Keratinocyte (primary cell): Measurements from ENCODE around the gene SMC5. TPM values are rescaled to one million over a fixed set of nuclear protein-coding genes. Genes with fewer than 3 reads are reported as not detected.
A peak's percentile ranks its signal among the peaks of the same experiment; 100 is the strongest.

Source experiments
- DNase-seq: peaks from one replicate; pipeline ENCODE4 v3.0.0-alpha.2; 2011; ENCODE audit warnings: low read depth, missing footprints, low spot score
- FAIRE-seq: peaks from 2 replicates; lab custom pipeline; 2011; peaks lifted over from hg19 to GRCh38; lab: Jason Lieb, UNC
- H2AFZ ChIP-seq: 2 replicates; pipeline ENCODE4 v1.6.0; 2012; ENCODE audit warnings: low read length, control low read depth, inconsistent platforms; ENCODE audit not compliant: control insufficient read depth
- H3K27ac ChIP-seq: 2 replicates; pipeline ENCODE4 v1.5.1; 2011; ENCODE audit warnings: low read length; ENCODE audit not compliant: control insufficient read depth, insufficient read depth
- H3K27me3 ChIP-seq: 3 replicates; pipeline ENCODE4 v1.6.0; 2011; ENCODE audit warnings: low read length; ENCODE audit not compliant: control insufficient read depth, insufficient read depth; ENCODE audit errors: extremely low read depth
- H3K36me3 ChIP-seq, 2 experiments: 2 replicates in 1 of 2; 3 replicates in 1 of 2; pipeline ENCODE4 v1.5.1; 2011; ENCODE audit warnings: low read length in 2 of 2, mild to moderate bottlenecking in 1 of 2; ENCODE audit not compliant: control insufficient read depth in 2 of 2, insufficient read depth in 2 of 2; ENCODE audit errors: extremely low read depth in 1 of 2
- H3K4me1 ChIP-seq: 3 replicates; pipeline ENCODE4 v1.5.1; 2011; ENCODE audit warnings: low read length; ENCODE audit not compliant: control insufficient read depth, insufficient read depth; ENCODE audit errors: extremely low read depth
- H3K4me2 ChIP-seq: 3 replicates; pipeline ENCODE4 v1.6.0; 2011; ENCODE audit warnings: low read depth, low read length; ENCODE audit not compliant: control insufficient read depth, insufficient read depth; ENCODE audit errors: extremely low read depth
- H3K4me3 ChIP-seq, 3 experiments: fragments of 200-600 bp in 1 of 3; sonication (generic) in 1 of 3; 2 replicates in 2 of 3; 3 replicates in 1 of 3; pipeline ENCODE4 v1.5.1; 2011 to 2016; ENCODE audit warnings: low read length in 3 of 3, mild to moderate bottlenecking in 3 of 3, control low read depth in 2 of 3, inconsistent platforms in 1 of 3, low read depth in 1 of 3, mixed read lengths in 1 of 3, mixed run types in 1 of 3, moderate library complexity in 1 of 3; ENCODE audit not compliant: control insufficient read depth in 2 of 3, insufficient read depth in 2 of 3; ENCODE audit errors: extremely low read depth in 1 of 3
- H3K79me2 ChIP-seq: 2 replicates; pipeline ENCODE4 v1.6.0; 2012; ENCODE audit warnings: low read length; ENCODE audit not compliant: control insufficient read depth, insufficient read depth
- H3K9ac ChIP-seq: 3 replicates; pipeline ENCODE4 v1.6.0; 2011; ENCODE audit warnings: low read length; ENCODE audit not compliant: control insufficient read depth, insufficient read depth; ENCODE audit errors: extremely low read depth
- H3K9me1 ChIP-seq: 3 replicates; pipeline ENCODE4 v1.6.0; 2011; ENCODE audit warnings: low read length; ENCODE audit not compliant: control insufficient read depth, insufficient read depth; ENCODE audit errors: extremely low read depth
- H3K9me3 ChIP-seq: 2 replicates; pipeline ENCODE4 v1.5.1; 2012; ENCODE audit warnings: low read depth, low read length; ENCODE audit not compliant: control insufficient read depth
- H4K20me1 ChIP-seq: 3 replicates; pipeline ENCODE4 v1.6.0; 2011; ENCODE audit warnings: low read length; ENCODE audit not compliant: control insufficient read depth, insufficient read depth; ENCODE audit errors: extremely low read depth
- CTCF ChIP-seq, 3 experiments: IDR thresholded peaks in 1 of 3; conservative IDR thresholded peaks in 1 of 3; optimal IDR thresholded peaks in 1 of 3; 2 replicates in 2 of 3; 3 replicates in 1 of 3; pipeline versions ENCODE3 to v1.5.1; 2011; ENCODE audit warnings: low read length in 3 of 3, mild to moderate bottlenecking in 3 of 3, moderate library complexity in 2 of 3, control low read depth in 1 of 3, inconsistent platforms in 1 of 3; ENCODE audit not compliant: insufficient read depth in 2 of 3; ENCODE audit errors: extremely low read depth in 1 of 3
- EZH2 ChIP-seq: IDR thresholded peaks from one replicate; pipeline ENCODE4 v1.6.1; 2012; ENCODE audit warnings: inconsistent platforms, mild to moderate bottlenecking, low read length, moderate library complexity
- dilution Hi-C: fragments of 300-500 bp; cut with MboI; formaldehyde crosslinking; loops from one replicate; pipeline ENCODE4 v1.7.0; 2020; ENCODE audit warnings: low sequenced_read_pairs; ENCODE audit not compliant: extremely low pct_ligation_motif_present
- polyA minus RNA-seq, 3 experiments: library from RNA; depleted of rRNA, polyadenylated mRNA; stranded (reverse); fragments of >200 nt; gene quantifications; 1 replicate in 1 of 3; 2 replicates in 1 of 3; 3 replicates in 1 of 3; pipeline ENCODE4 v1.2.3, GENCODE V29; 2011
- polyA plus RNA-seq, 5 experiments: library from polyadenylated mRNA; depleted of rRNA in 3 of 5; stranded (reverse) in 3 of 5; stranded (forward) in 1 of 5; unstranded in 1 of 5; fragments of >200 nt; gene quantifications; 1 replicate in 1 of 5; 2 replicates in 3 of 5; 3 replicates in 1 of 5; pipeline versions ENCODE4 v1.2.1 to v1.2.3, GENCODE V29; 2011 to 2012; ENCODE audit warnings: missing spikeins in 2 of 5, low read depth in 1 of 5, low replicate concordance in 1 of 5

Gene SMC5
- polyA plus RNA-seq (8.1 to 16.5 TPM (median 9.1 TPM) in 3 replicates), polyA minus RNA-seq (1.6 to 13.8 TPM (median 3.8 TPM) in 3 replicates)
- polyA plus RNA-seq (2011; ENCODE audit: low read depth), result 22.1 TPM
- 4.5 and 8.3 TPM in 2 replicates for polyA plus RNA-seq (2011; cell fraction: cytosol; rRNA removed)
- polyA plus RNA-seq (2011; cell fraction: nucleus; rRNA removed), result 13.5 and 46.8 TPM in 2 replicates
- polyA plus RNA-seq (2012; ENCODE audit: low replicate concordance), result 7.0 and 11.9 TPM in 2 replicates
- polyA minus RNA-seq (2011; cell fraction: cytosol; rRNA and poly(A)+ RNA removed), result 6.7 TPM
- 11.0 and 24.7 TPM in 2 replicates for polyA minus RNA-seq (2011; cell fraction: nucleus; rRNA and poly(A)+ RNA removed)

GRCh38 chr9:70258692-70259511, at the start of gene SMC5:
TSS of gene SMC5 (plus strand) at chr9:70258978. CDS start at chr9:70259079, 101 bp downstream.
- no peaks in the 10 kb centered on the region for H3K9me1 ChIP-seq
- peaks cover 48% of the 10 kb centered on the region for H3K79me2 ChIP-seq
- peak within 1 kb of the TSS; percentile 96 for H3K27ac ChIP-seq
- DNase-seq (peak; percentile 61), FAIRE-seq (no peak)
- H3K4me1 ChIP-seq, result peaks cover 59% of the 10 kb centered on the region
- H4K20me1 ChIP-seq, result peaks cover 4% of the 10 kb centered on the region
- H3K9me3 ChIP-seq, result no peaks in the 10 kb centered on the region
- dilution Hi-C loops, result no loop called here
- H3K9ac ChIP-seq, result peak within 1 kb of the TSS; percentile 97
- TF ChIP-seq CTCF (optimal IDR thresholded peaks at IDR 0.05 in 1 of 3, IDR thresholded peaks at IDR 0.05 in 1 of 3, conservative IDR thresholded peaks at IDR 0.05 in 1 of 3; ENCODE audit: extremely low read depth in 1 of 3, insufficient read depth in 2 of 3, low read length in 3 of 3) (no peak), EZH2 (no peak)
- H2AFZ ChIP-seq, result peak within 1 kb of the TSS; percentile 75
- peaks cover 0 to 9% of the 10 kb centered on the region in 2 experiments for H3K36me3 ChIP-seq
- H3K27me3 ChIP-seq, result no peaks in the 10 kb centered on the region
- peak within 1 kb of the TSS; percentile 84 to 93 (median 90) for H3K4me3 ChIP-seq
- peak within 1 kb of the TSS; percentile 84 for H3K4me2 ChIP-seq

GRCh38 chr9:70217029-70217428, 41.7 kb upstream of the SMC5 start:
- no peak overlapping the region for H3K9ac ChIP-seq
- no peaks in the 10 kb centered on the region for H3K4me1 ChIP-seq
- H3K4me2 ChIP-seq, result no peak overlapping the region
- no peak for FAIRE-seq
- dilution Hi-C loops, result no loop called here
- DNase-seq, result no peak
- H3K79me2 ChIP-seq, result no peaks in the 10 kb centered on the region
- H3K27ac ChIP-seq, result no peak overlapping the region
- no peak overlapping the region for H2AFZ ChIP-seq
- H3K9me3 ChIP-seq, result no peaks in the 10 kb centered on the region
- TF ChIP-seq CTCF (optimal IDR thresholded peaks at IDR 0.05 in 1 of 3, IDR thresholded peaks at IDR 0.05 in 1 of 3, conservative IDR thresholded peaks at IDR 0.05 in 1 of 3; ENCODE audit: extremely low read depth in 1 of 3, insufficient read depth in 2 of 3, low read length in 3 of 3), result no peak
- no peak for TF ChIP-seq EZH2
- H3K27me3 ChIP-seq, result no peaks in the 10 kb centered on the region
- H3K36me3 ChIP-seq, result no peaks in the 10 kb centered on the region
- H4K20me1 ChIP-seq, result no peaks in the 10 kb centered on the region
- no peaks in the 10 kb centered on the region for H3K9me1 ChIP-seq
- no peak overlapping the region for H3K4me3 ChIP-seq
